ENCODE data around the gene TTLL8. TPM values are rescaled to one million over a fixed set of nuclear protein-coding genes. Genes with fewer than 3 reads are reported as not detected.

The TTLL8 gene
- polyA plus RNA-seq, 1 experiment, result not detected

- ChIA-PET POLR2A (no interaction called here), CTCF (interaction anchor here (1.2 kb wide), 1 partner anchor 18 kb away, joined by 3 read pairs; no protein-coding TSS in a partner anchor)
- DNase-seq (ENCODE audit: low read depth), result no peak
These were observed 88.2 kb downstream of the TTLL8 start for GRCh38 chr22:49969751-49970527.

GRCh38 chr22:49968831-49969661, 89.1 kb downstream of the TTLL8 start:
- TF ChIP-seq CTCF (IDR thresholded peaks at IDR 0.05; ENCODE audit: insufficient read depth, low read depth, low read length), result no peak
- no peaks in the 10 kb centered on the region for H3K27me3 ChIP-seq (ENCODE audit: control insufficient read depth, insufficient read depth, low read length)
- ChIA-PET CTCF (interaction anchor here (0.6 kb wide), 2 partner anchors 33 to 645 kb away, joined by 3 read pairs; no protein-coding TSS in a partner anchor), POLR2A (no interaction called here)
- DNase-seq (ENCODE audit: low read depth), result no peak
- no peak overlapping the region for H3K4me3 ChIP-seq (ENCODE audit: low read depth, low read length)
- peaks cover 10% of the 10 kb centered on the region for H3K36me3 ChIP-seq (ENCODE audit: control insufficient read depth, insufficient read depth, low read length)

More at GRCh38 chr22:49969751-49970527, 88.2 kb downstream of the TTLL8 start:
- no peak for TF ChIP-seq CTCF (IDR thresholded peaks at IDR 0.05; ENCODE audit: insufficient read depth, low read depth, low read length)
- Histone ChIP-seq H3K36me3 (ENCODE audit: control insufficient read depth, insufficient read depth, low read length) (peaks cover 4% of the 10 kb centered on the region; the same call in 1 of the 2 replicates), H3K4me3 (ENCODE audit: low read depth, low read length) (no peak overlapping the region), H3K27me3 (ENCODE audit: control insufficient read depth, insufficient read depth, low read length) (no peaks in the 10 kb centered on the region)

Other genes with a start within 250 kb of the TTLL8 start
- 3.1 and 4.6 TPM in 2 replicates for gene BRD1, start 230.4 kb downstream of the TTLL8 start, polyA plus RNA-seq (2011; rRNA removed)
- 3.6 and 4.5 TPM in 2 replicates for gene ZBED4, start 204.5 kb downstream of the TTLL8 start, polyA plus RNA-seq (2011; rRNA removed)
- gene ALG12, start 139.9 kb downstream of the TTLL8 start, polyA plus RNA-seq (2011; rRNA removed), result 5.5 and 7.9 TPM in 2 replicates
- 41.0 and 54.1 TPM in 2 replicates for gene CRELD2, start 139.7 kb downstream of the TTLL8 start, polyA plus RNA-seq (2011; rRNA removed)
- gene PIM3, start 97.5 kb downstream of the TTLL8 start, polyA plus RNA-seq (2011; rRNA removed), result 5.8 and 8.3 TPM in 2 replicates
- not detected in 2 replicates for gene IL17REL, start 45.5 kb downstream of the TTLL8 start, polyA plus RNA-seq (2011; rRNA removed)
- gene MLC1, start 27.1 kb upstream of the TTLL8 start, polyA plus RNA-seq (2011; rRNA removed), result 0.10 and 0.15 TPM in 2 replicates
- gene MOV10L1, start 31.7 kb upstream of the TTLL8 start, polyA plus RNA-seq (2011; rRNA removed), result 5.8 and 6.6 TPM in 2 replicates
- 0.92 and 1.4 TPM in 2 replicates for gene PANX2, start 112.4 kb upstream of the TTLL8 start, polyA plus RNA-seq (2011; rRNA removed)
- gene TRABD, start 127.6 kb upstream of the TTLL8 start, polyA plus RNA-seq (2011; rRNA removed), result 13.5 and 31.5 TPM in 2 replicates
- gene SELENOO, start 142.7 kb upstream of the TTLL8 start, polyA plus RNA-seq (2011; rRNA removed), result 8.0 and 16.7 TPM in 2 replicates
- 9.4 and 17.5 TPM in 2 replicates for gene TUBGCP6, start 186.7 kb upstream of the TTLL8 start, polyA plus RNA-seq (2011; rRNA removed)
- 8.8 and 18.2 TPM in 2 replicates for gene HDAC10, start 193.0 kb upstream of the TTLL8 start, polyA plus RNA-seq (2011; rRNA removed)
- gene MAPK12, start 203.4 kb upstream of the TTLL8 start, polyA plus RNA-seq (2011; rRNA removed), result 36.6 and 51.4 TPM in 2 replicates
- gene MAPK11, start 212.1 kb upstream of the TTLL8 start, polyA plus RNA-seq (2011; rRNA removed), result 11.2 and 19.6 TPM in 2 replicates
- 83.7 and 143 TPM in 2 replicates for gene PLXNB2, start 249.3 kb upstream of the TTLL8 start, polyA plus RNA-seq (2011; rRNA removed)